Glutamatergic neuron (in vitro differentiated cells): ENCODE measurements around the gene ZNF358. TPM values are rescaled to one million over a fixed set of nuclear protein-coding genes. Genes with fewer than 3 reads are reported as not detected.

Experiments
- DNase-seq: peaks from one replicate; pipeline ENCODE4 v3.0.0; 2022
- H3K27ac Mint-ChIP-seq: one replicate; pipeline ENCODE4 v1.8.0; 2020; ENCODE audit warnings: mild to moderate bottlenecking, mixed read lengths, inconsistent platforms; ENCODE audit not compliant: unreplicated experiment
- H3K27me3 Mint-ChIP-seq: one replicate; pipeline ENCODE4 v1.8.0; 2020; ENCODE audit warnings: mild to moderate bottlenecking, moderate library complexity, mixed read lengths, inconsistent platforms; ENCODE audit not compliant: unreplicated experiment
- H3K36me3 Mint-ChIP-seq: one replicate; pipeline ENCODE4 v1.8.0; 2020; ENCODE audit warnings: mild to moderate bottlenecking, mixed read lengths, inconsistent platforms; ENCODE audit not compliant: unreplicated experiment
- H3K4me1 Mint-ChIP-seq: one replicate; pipeline ENCODE4 v1.8.0; 2020; ENCODE audit warnings: mild to moderate bottlenecking, low read depth, mixed read lengths, inconsistent platforms; ENCODE audit not compliant: unreplicated experiment
- H3K4me3 Mint-ChIP-seq: one replicate; pipeline ENCODE4 v1.8.0; 2020; ENCODE audit warnings: mild to moderate bottlenecking, mixed read lengths, inconsistent platforms; ENCODE audit not compliant: unreplicated experiment
- H3K9me3 Mint-ChIP-seq: one replicate; pipeline ENCODE4 v1.8.0; 2020; ENCODE audit warnings: mild to moderate bottlenecking, moderate library complexity, mixed read lengths, inconsistent platforms; ENCODE audit not compliant: unreplicated experiment
- CTCF ChIP-seq: fragments of 200-600 bp; sonication (generic); IDR thresholded peaks from one replicate; pipeline ENCODE4 v1.5.0; 2021; ENCODE audit not compliant: partially characterized antibody, unreplicated experiment
- total RNA-seq: library from RNA; stranded (reverse); fragmentation: NEBNext Ultra II Directional; extraction: Animal tissue kit (Norgen Biotek cat#: 25700); gene quantifications from one replicate; pipeline ENCODE4 v1.2.1, GENCODE V29; 2021; ENCODE audit not compliant: unreplicated experiment

ZNF358 gene
- total RNA-seq, 1 donor from 2014 or later: 148 TPM

- no peak for TF ChIP-seq CTCF
- H3K27ac Mint-ChIP-seq: no peak overlapping the region
- peak overlapping the region; percentile 80 for H3K4me3 Mint-ChIP-seq
- no peak for DNase-seq
- H3K4me1 Mint-ChIP-seq: peaks cover 5% of the 10 kb centered on the region
- H3K36me3 Mint-ChIP-seq: no peaks in the 10 kb centered on the region
- H3K27me3 Mint-ChIP-seq: peaks cover 7% of the 10 kb centered on the region
- H3K9me3 Mint-ChIP-seq: peaks cover 11% of the 10 kb centered on the region
Observed at GRCh38 chr19:7522923-7523667, 7.2 kb downstream of the ZNF358 start.

DNA sequence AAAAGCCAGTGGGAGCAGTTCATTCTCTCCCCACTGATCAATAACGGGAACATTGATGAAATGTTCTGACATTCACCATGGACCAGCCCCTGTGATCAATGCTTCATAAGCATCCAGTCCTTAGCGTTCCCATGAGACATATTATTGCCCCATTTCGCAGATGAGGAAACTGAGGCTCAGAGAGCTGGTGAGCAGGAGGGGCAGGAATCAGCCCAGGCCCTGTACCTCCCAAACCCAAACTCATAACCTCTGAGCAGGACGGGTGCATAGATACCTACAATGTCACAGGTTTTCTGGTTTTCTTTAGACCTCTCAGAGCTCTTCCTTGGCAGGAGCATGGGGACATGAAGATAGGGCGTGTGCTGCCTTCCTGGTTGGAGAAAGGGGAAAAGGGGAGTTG, 8.6 kb downstream of the ZNF358 start:
- H3K4me3 Mint-ChIP-seq: no peak overlapping the region
- no peaks in the 10 kb centered on the region for H3K36me3 Mint-ChIP-seq
- H3K27ac Mint-ChIP-seq: no peak overlapping the region
- DNase-seq: no peak
- peaks cover 8% of the 10 kb centered on the region for H3K9me3 Mint-ChIP-seq
- peaks cover 5% of the 10 kb centered on the region for H3K4me1 Mint-ChIP-seq
- no peak for TF ChIP-seq CTCF
- H3K27me3 Mint-ChIP-seq: peaks cover 10% of the 10 kb centered on the region

DNA sequence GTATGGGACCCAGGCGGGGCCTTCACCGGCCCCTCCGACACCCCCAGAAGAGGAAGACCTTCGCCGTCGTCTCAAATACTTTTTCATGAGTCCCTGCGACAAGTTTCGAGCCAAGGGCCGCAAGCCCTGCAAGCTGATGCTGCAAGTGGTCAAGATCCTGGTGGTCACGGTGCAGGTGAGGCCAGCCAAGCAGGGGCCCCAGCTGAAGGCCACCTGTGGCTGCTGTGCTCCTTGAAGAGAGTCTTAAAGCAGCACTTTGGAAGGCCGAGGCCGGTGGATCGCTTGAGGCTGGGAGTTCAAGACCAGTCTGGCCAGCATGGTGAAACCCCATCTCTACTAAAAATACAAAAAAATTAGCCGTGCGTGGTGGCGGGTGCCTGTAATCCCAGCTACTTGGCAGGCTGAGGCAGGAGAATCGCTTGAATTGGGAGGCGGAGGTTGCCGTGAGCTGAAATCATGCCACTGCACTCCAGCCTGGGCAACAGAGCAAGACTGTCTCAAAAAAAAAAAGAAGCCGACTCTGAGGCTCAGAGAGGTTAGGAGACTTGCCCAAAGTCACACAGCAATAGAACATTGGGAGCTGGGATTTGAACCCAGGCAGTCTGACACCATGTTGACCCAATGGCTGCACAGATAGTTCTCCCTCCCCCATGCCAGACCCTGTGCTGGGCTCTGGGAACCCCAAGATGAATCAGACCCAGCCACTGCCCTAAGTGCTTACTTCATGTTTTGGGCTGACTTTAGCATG, 9.3 kb downstream of the ZNF358 start:
- H3K36me3 Mint-ChIP-seq: no peaks in the 10 kb centered on the region
- no peak for TF ChIP-seq CTCF
- peaks cover 10% of the 10 kb centered on the region for H3K27me3 Mint-ChIP-seq
- DNase-seq: no peak
- peaks cover 8% of the 10 kb centered on the region for H3K9me3 Mint-ChIP-seq
- H3K4me1 Mint-ChIP-seq: peaks cover 5% of the 10 kb centered on the region
- no peak overlapping the region for H3K27ac Mint-ChIP-seq
- H3K4me3 Mint-ChIP-seq: no peak overlapping the region

DNA sequence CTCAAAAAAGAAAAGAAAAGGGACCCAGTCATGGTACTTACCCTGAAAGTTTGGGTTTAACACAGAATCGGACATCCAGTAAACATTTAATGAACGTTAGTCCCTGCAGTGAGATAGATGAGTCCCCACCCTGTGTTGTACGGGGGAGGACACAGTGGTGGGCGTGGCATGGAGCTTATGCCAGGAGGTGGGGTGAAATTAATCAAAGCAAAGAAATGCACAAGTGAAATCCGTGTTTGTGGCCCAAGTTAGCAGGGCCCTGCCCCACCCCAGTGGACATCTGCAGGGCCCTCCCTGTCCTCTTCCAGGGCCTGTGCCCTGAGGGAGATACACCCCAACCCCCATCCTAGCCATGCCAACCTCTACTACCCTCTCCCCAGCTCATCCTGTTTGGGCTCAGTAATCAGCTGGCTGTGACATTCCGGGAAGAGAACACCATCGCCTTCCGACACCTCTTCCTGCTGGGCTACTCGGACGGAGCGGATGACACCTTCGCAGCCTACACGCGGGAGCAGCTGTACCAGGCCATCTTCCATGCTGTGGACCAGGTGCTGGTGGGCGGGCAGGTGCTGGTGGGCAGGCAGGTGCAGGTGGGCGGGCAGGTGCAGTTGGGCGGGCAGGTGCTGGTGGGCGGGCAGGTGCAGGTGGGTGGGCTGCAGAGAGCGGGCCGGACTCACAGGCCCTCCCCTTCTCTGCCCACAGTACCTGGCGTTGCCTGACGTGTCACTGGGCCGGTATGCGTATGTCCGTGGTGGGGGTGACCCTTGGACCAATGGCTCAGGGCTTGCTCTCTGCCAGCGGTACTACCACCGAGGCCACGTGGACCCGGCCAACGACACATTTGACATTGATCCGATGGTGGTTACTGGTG, 10.4 kb downstream of the ZNF358 start:
- H3K4me1 Mint-ChIP-seq: peaks cover 5% of the 10 kb centered on the region
- H3K9me3 Mint-ChIP-seq: peaks cover 4% of the 10 kb centered on the region
- DNase-seq: no peak
- peak overlapping the region; percentile 48 for H3K27ac Mint-ChIP-seq
- TF ChIP-seq CTCF: no peak
- H3K4me3 Mint-ChIP-seq: no peak overlapping the region
- H3K27me3 Mint-ChIP-seq: peaks cover 7% of the 10 kb centered on the region
- H3K36me3 Mint-ChIP-seq: no peaks in the 10 kb centered on the region
